IMR-90 (cell line): ENCODE results near the gene SLC27A3. TPM values are rescaled to one million over a fixed set of nuclear protein-coding genes. Genes with fewer than 3 reads are reported as not detected.

Experiments
- ATAC-seq: fragments of 200-7000 bp; cut with Tn5 transposase; 2 replicates; pipeline ENCODE4 v1.9.1; 2020; ENCODE audit warnings: low read depth, mild to moderate bottlenecking, moderate library complexity
- BruUV-seq: library from RNA; stranded (reverse); fragments of 400-500 nt; replicated peaks from 2 replicates; lab custom pipeline; 2021; lab: Mats Ljungman, UMichigan
- CTCF ChIA-PET: fragments of 300-600 bp; formaldehyde crosslinking; extraction: SDS; loops from one replicate; lab custom pipeline; 2021; ENCODE audit warnings: antibody characterized with exemption; lab: Yijun Ruan, JAX
- POLR2A ChIA-PET: fragments of 300-600 bp; sonication (Branson Sonifier 250); formaldehyde crosslinking; loops from one replicate; lab custom pipeline; 2022; ENCODE audit warnings: antibody characterized with exemption; ENCODE audit not compliant: unreplicated experiment; lab: Charles Lee
- DNase-seq: peaks from one replicate; pipeline ENCODE4 v3.0.0; 2013
- H2AFZ ChIP-seq: replicated peaks from 2 replicates; pipeline ENCODE3; 2013; ENCODE audit warnings: low read length, mild to moderate bottlenecking; ENCODE audit not compliant: poor library complexity
- H2AK5ac ChIP-seq: 2 replicates; pipeline ENCODE4 v1.6.1; 2013; ENCODE audit warnings: low read depth, low read length, inconsistent platforms
- H2AK9ac ChIP-seq: replicated peaks from 2 replicates; pipeline ENCODE3; 2013; ENCODE audit warnings: mild to moderate bottlenecking, low read depth, low read length, moderate library complexity; ENCODE audit not compliant: poor library complexity
- H2BK120ac ChIP-seq: 2 replicates; pipeline ENCODE4 v1.6.1; 2013; ENCODE audit warnings: low read depth, low read length, inconsistent platforms
- H2BK15ac ChIP-seq: 3 replicates; pipeline ENCODE4 v1.6.1; 2013; ENCODE audit warnings: low read depth, low read length, inconsistent platforms
- H2BK20ac ChIP-seq: 2 replicates; pipeline ENCODE4 v1.6.1; 2013; ENCODE audit warnings: low read depth, mild to moderate bottlenecking, inconsistent platforms, low read length, moderate library complexity
- H2BK5ac ChIP-seq: 2 replicates; pipeline ENCODE4 v1.6.1; 2013; ENCODE audit warnings: mild to moderate bottlenecking, low read depth, low read length, inconsistent platforms; ENCODE audit not compliant: poor library complexity, severe bottlenecking
- H3K14ac ChIP-seq: replicated peaks from 2 replicates; pipeline ENCODE4 v1.6.1; 2013; ENCODE audit warnings: low read depth, low read length, inconsistent platforms
- H3K18ac ChIP-seq: 2 replicates; pipeline ENCODE4 v1.6.1; 2013; ENCODE audit warnings: low read depth, low read length, control low read depth
- H3K23ac ChIP-seq: 2 replicates; pipeline ENCODE4 v1.6.1; 2013; ENCODE audit warnings: low read depth, low read length, inconsistent platforms
- H3K27ac ChIP-seq: 2 replicates; pipeline ENCODE4 v1.5.1; 2013; ENCODE audit warnings: mild to moderate bottlenecking, control low read depth, low read length; ENCODE audit not compliant: insufficient read depth
- H3K27me3 ChIP-seq: 2 replicates; pipeline ENCODE4 v1.6.1; 2013; ENCODE audit warnings: low read length; ENCODE audit not compliant: control insufficient read depth, insufficient read depth
- H3K36me3 ChIP-seq: 2 replicates; pipeline ENCODE4 v1.6.1; 2013; ENCODE audit warnings: low read length, mixed read lengths; ENCODE audit not compliant: control insufficient read depth, insufficient read depth
- H3K4ac ChIP-seq: 2 replicates; pipeline ENCODE4 v1.6.1; 2013; ENCODE audit warnings: low read depth, low read length, inconsistent platforms
- H3K4me1 ChIP-seq: 2 replicates; pipeline ENCODE4 v1.6.1; 2013; ENCODE audit warnings: low read length, mixed read lengths; ENCODE audit not compliant: control insufficient read depth, insufficient read depth
- H3K4me2 ChIP-seq: 2 replicates; pipeline ENCODE4 v1.6.1; 2013; ENCODE audit warnings: low read depth, mild to moderate bottlenecking, control low read depth, low read length, moderate library complexity
- H3K4me3 ChIP-seq: 2 replicates; pipeline ENCODE4 v1.5.1; 2013; ENCODE audit warnings: low read depth, mild to moderate bottlenecking, control low read depth, low read length, moderate library complexity; ENCODE audit not compliant: insufficient read depth
- H3K56ac ChIP-seq: 2 replicates; pipeline ENCODE4 v1.6.1; 2013; ENCODE audit warnings: low read length, inconsistent platforms; ENCODE audit not compliant: insufficient read depth; ENCODE audit errors: extremely low read depth
- H3K79me1 ChIP-seq, 2 experiments: 2 replicates each; pipeline ENCODE4 v1.6.1; 2013; ENCODE audit warnings: low read length in 2 of 2, inconsistent platforms in 1 of 2, low read depth in 1 of 2
- H3K9ac ChIP-seq: 2 replicates; pipeline ENCODE4 v1.6.1; 2013; ENCODE audit warnings: low read depth, low read length, control low read depth
- H3K9me1 ChIP-seq: 2 replicates; pipeline ENCODE4 v1.6.1; 2013; ENCODE audit warnings: low read length, inconsistent platforms; ENCODE audit not compliant: insufficient read depth
- H3K9me3 ChIP-seq: 2 replicates; pipeline ENCODE4 v1.6.1; 2013; ENCODE audit warnings: low read length; ENCODE audit not compliant: control insufficient read depth, insufficient read depth
- H4K20me1 ChIP-seq: 2 replicates; pipeline ENCODE4 v1.6.1; 2013; ENCODE audit warnings: low read length, inconsistent platforms; ENCODE audit not compliant: insufficient read depth
- H4K5ac ChIP-seq: 2 replicates; pipeline ENCODE4 v1.6.1; 2013; ENCODE audit warnings: mild to moderate bottlenecking, low read depth, low read length, control low read depth
- H4K8ac ChIP-seq, 2 experiments: 2 replicates each; pipeline ENCODE4 v1.6.1; 2013; ENCODE audit warnings: low read depth in 2 of 2, low read length in 2 of 2, control low read depth in 1 of 2, inconsistent platforms in 1 of 2
- H4K91ac ChIP-seq: 2 replicates; pipeline ENCODE4 v1.6.1; 2013; ENCODE audit warnings: low read depth, low read length, inconsistent platforms; ENCODE audit not compliant: insufficient read depth
- BHLHE40 ChIP-seq: fragments of 150-350 bp; IDR thresholded peaks from 2 replicates; pipeline ENCODE4 v1.6.1; 2016; ENCODE audit warnings: mild to moderate bottlenecking, low read depth, low read length
- CEBPB ChIP-seq: IDR thresholded peaks from 2 replicates; pipeline ENCODE4 v1.6.1; 2012; ENCODE audit warnings: low read depth, low read length, improper control_type of control experiment
- CHD1 ChIP-seq: IDR thresholded peaks from 2 replicates; pipeline ENCODE4 v1.6.1; 2012; ENCODE audit warnings: low read depth, low read length, improper control_type of control experiment
- CTCF ChIP-seq: conservative IDR thresholded peaks from 2 replicates; pipeline ENCODE4 v1.5.1; 2012; ENCODE audit warnings: mild to moderate bottlenecking, low read depth, low read length, improper control_type of control experiment
- ELK1 ChIP-seq: fragments of 150-350 bp; IDR thresholded peaks from 2 replicates; pipeline ENCODE4 v1.6.1; 2016; ENCODE audit warnings: low read depth, mild to moderate bottlenecking, low read length, moderate library complexity, borderline replicate concordance
- FOS ChIP-seq: fragments of 150-350 bp; IDR thresholded peaks from 2 replicates; pipeline ENCODE4 v1.6.1; 2016; ENCODE audit warnings: low read depth, low read length
- MAFK ChIP-seq: IDR thresholded peaks from 2 replicates; pipeline ENCODE4 v1.6.1; 2012; ENCODE audit warnings: low read depth, low read length, improper control_type of control experiment
- NFE2L2 ChIP-seq: fragments of 150-350 bp; IDR thresholded peaks from 2 replicates; pipeline ENCODE4 v1.6.1; 2016; ENCODE audit warnings: low read depth, mild to moderate bottlenecking, low read length
- POLR2A ChIP-seq: IDR thresholded peaks from 2 replicates; pipeline ENCODE4 v1.6.1; 2012; ENCODE audit warnings: mild to moderate bottlenecking, low read depth, low read length
- RAD21 ChIP-seq: IDR thresholded peaks from 2 replicates; pipeline ENCODE4 v1.6.1; 2012; ENCODE audit warnings: low read length, improper control_type of control experiment
- RCOR1 ChIP-seq: IDR thresholded peaks from 2 replicates; pipeline ENCODE4 v1.6.1; 2012; ENCODE audit warnings: mild to moderate bottlenecking, low read length, improper control_type of control experiment; ENCODE audit not compliant: insufficient replicate concordance
- WGBS, 2 experiments: methylation state at CpG; one replicate each; pipeline versions ENCODE4 v1.1.5 to v1.1.7; 2013; ENCODE audit warnings: missing lambda C conversion rate in 2 of 2; ENCODE audit not compliant: insufficient read length in 1 of 2; ENCODE audit errors: extremely low coverage in 2 of 2; 5-methylcytosine and 5-hydroxymethylcytosine counted together
- dilution Hi-C: fragments of 300-500 bp; cut with HindIII; formaldehyde crosslinking; loops from one replicate; pipeline ENCODE4 v1.14.3; 2018; ENCODE audit warnings: low sequenced_read_pairs; ENCODE audit not compliant: unreplicated experiment
- in situ Hi-C: fragments of 300-500 bp; cut with MboI; formaldehyde crosslinking; loops from 3 replicates; pipeline ENCODE4 v1.14.3; 2019; ENCODE audit warnings: low sequenced_read_pairs, inconsistent platforms, mixed read lengths
- intact Hi-C: fragments of 100-400 bp; cut with micrococcal nuclease; formaldehyde crosslinking; loops from 2 replicates; pipeline ENCODE4 v1.10.0; 2022
- polyA plus RNA-seq, 3 experiments: library from polyadenylated mRNA; depleted of rRNA; stranded (reverse); fragments of >200 nt; gene quantifications; 2 replicates each; pipeline ENCODE4 v1.2.3, GENCODE V29; 2012; ENCODE audit warnings: low replicate concordance in 1 of 3
- total RNA-seq: library from RNA; depleted of rRNA; stranded (reverse); fragments of >200 nt; gene quantifications from 2 replicates; pipeline ENCODE4 v1.2.3, GENCODE V29; 2012

The SLC27A3 gene
- total and polyA plus RNA-seq, 2 of the 4 experiments (the other 2 are of a cell fraction), result 3.2 to 9.3 TPM

GRCh38 chr1:153827168-153827964 lies 52.2 kb downstream of the SLC27A3 start:
- no peak overlapping the region for H2BK120ac ChIP-seq
- no peaks in the 10 kb centered on the region for H3K4me1 ChIP-seq
- in situ Hi-C loops, result no loop called here
- H3K4me2 ChIP-seq, result no peak overlapping the region
- no peak overlapping the region for H4K8ac ChIP-seq
- H3K18ac ChIP-seq, result no peak overlapping the region
- H4K20me1 ChIP-seq, result no peaks in the 10 kb centered on the region; the same call in 1 of the 2 replicates
- POLR2A ChIA-PET, result no interaction called here
- dilution Hi-C loops, result no loop called here
- H3K27ac ChIP-seq, result no peak overlapping the region
- ATAC-seq (no peak), DNase-seq (no peak)
- WGBS, 2 experiments, result no CpG with 5 or more reads among the region's 6 CpGs
- no peak overlapping the region for H3K14ac ChIP-seq
- H3K4me3 ChIP-seq, result no peak overlapping the region
- H3K9ac ChIP-seq, result no peak overlapping the region
- H3K4ac ChIP-seq, result no peak overlapping the region
- H2BK20ac ChIP-seq, result no peak overlapping the region
- TF ChIP-seq RAD21 (no peak), BHLHE40 (no peak), CTCF (no peak), MAFK (no peak), FOS (no peak), CEBPB (no peak), RCOR1 (no peak), NFE2L2 (no peak), CHD1 (no peak), POLR2A (no peak), ELK1 (no peak)
- no peak overlapping the region for H4K5ac ChIP-seq
- H2BK15ac ChIP-seq, result no peak overlapping the region
- H3K23ac ChIP-seq, result no peak overlapping the region
- no peak overlapping the region for H2AK9ac ChIP-seq
- H3K9me3 ChIP-seq, result no peaks in the 10 kb centered on the region
- no peak overlapping the region for H2AK5ac ChIP-seq
- no peaks in the 10 kb centered on the region for H3K27me3 ChIP-seq
- H3K56ac ChIP-seq, result no peak overlapping the region
- H3K79me1 ChIP-seq, result peaks cover 6 to 23% of the 10 kb centered on the region in 2 experiments
- CTCF ChIA-PET, result interaction anchor here (0.5 to 1.6 kb wide), 3 partner anchors 10 to 159 kb away, joined by 3 to 5 read pairs (median 3); partner anchors contain the start of gene RAB13
- H2BK5ac ChIP-seq, result no peak overlapping the region
- no peak overlapping the region for H4K91ac ChIP-seq
- no peaks in the 10 kb centered on the region for H3K9me1 ChIP-seq
- no peak overlapping the region for H2AFZ ChIP-seq
- BruUV-seq, result no TSS peak
- intact Hi-C loops, result no loop called here
- peaks cover 16% of the 10 kb centered on the region for H3K36me3 ChIP-seq
